GM18873 (cell line): ENCODE results near the gene SFXN3.

Experiments
- ATAC-seq: cut with Tn5 transposase; IDR thresholded peaks from one replicate; pipeline ENCODE4 v1.9.1; 2021; ENCODE audit warnings: mild to moderate bottlenecking, moderate library complexity, moderate number of reproducible peaks; ENCODE audit not compliant: unreplicated experiment, low FRiP score

Gene SFXN3

DNA sequence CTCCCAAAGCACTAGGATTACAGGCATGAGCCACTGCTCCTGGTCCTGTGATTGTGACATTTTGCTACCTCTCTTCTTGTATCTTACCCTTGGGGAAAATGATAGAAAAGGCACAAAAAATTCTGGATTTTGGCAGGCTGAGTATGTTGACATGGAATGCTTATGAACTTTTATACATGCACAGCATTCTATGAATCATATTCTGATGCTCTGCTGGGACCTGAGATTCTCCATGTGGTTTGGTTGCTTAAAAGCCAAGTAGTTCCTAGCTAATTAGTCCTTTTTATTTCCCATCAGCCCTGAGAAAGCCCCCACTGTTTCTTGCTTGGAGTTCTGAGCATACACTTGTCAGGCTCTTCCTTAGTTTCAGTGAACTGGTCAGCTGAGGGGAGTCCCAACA is 22.5 kb downstream of the SFXN3 start:
- no peak for ATAC-seq

DNA sequence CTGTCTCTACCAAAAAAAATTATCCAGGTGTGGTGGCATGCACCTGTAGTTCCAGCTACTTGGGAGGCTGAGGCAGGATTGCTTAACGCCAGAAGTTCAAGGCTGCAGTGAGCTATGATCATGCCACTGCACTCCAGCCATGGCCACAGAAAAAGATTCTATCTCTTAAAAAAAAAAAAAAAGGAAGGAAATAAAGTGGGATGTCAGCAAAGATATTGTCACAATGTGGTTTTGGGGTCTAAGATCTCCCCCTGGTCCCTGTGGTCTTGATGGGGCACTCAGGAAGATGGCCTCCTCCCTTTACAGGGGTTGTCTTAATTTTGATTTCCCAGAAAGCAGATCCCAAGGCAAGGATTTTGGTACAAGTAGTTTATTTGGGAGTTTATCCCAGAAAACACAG is 23.3 kb downstream of the SFXN3 start:
- ATAC-seq, result no peak

DNA sequence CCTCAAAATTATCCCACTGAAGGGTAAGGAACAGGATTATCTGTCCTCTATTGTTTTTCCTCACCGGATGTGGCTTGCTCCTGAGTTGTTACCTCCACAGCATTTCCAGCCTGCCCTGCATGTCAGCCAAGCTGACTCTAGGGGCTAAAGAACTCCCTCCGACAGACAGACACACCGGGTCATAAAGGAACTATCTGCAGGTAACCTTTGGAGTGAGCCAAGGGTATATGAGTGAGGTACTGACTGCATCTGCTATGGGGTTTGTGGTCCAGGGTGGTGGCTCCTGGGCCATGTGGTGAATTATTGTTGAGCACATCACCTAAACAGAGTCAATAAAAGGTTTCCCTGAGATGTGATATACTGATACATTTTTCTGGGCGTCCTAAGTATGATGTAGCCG is 23.8 kb downstream of the SFXN3 start:
- ATAC-seq, result no peak

DNA sequence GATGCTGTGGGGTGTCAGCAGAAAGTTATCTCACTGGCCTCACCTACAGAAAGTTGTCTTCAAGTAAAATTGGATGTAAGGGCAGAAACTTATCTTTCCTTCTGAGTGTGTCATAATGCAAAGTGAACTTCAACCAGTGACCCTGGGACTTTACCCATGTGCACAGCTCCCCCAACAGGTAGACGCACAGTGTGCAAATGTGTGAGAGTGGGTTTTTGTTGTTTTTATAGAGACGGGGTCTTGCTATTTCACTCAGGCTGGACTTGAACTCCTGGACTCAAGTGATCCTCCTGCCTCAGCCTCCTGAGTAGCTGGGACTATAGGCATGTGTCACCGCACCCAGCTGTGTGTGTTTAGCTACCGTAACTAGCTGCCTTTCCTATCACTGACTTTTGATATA is 24.4 kb downstream of the SFXN3 start:
- no peak for ATAC-seq

DNA sequence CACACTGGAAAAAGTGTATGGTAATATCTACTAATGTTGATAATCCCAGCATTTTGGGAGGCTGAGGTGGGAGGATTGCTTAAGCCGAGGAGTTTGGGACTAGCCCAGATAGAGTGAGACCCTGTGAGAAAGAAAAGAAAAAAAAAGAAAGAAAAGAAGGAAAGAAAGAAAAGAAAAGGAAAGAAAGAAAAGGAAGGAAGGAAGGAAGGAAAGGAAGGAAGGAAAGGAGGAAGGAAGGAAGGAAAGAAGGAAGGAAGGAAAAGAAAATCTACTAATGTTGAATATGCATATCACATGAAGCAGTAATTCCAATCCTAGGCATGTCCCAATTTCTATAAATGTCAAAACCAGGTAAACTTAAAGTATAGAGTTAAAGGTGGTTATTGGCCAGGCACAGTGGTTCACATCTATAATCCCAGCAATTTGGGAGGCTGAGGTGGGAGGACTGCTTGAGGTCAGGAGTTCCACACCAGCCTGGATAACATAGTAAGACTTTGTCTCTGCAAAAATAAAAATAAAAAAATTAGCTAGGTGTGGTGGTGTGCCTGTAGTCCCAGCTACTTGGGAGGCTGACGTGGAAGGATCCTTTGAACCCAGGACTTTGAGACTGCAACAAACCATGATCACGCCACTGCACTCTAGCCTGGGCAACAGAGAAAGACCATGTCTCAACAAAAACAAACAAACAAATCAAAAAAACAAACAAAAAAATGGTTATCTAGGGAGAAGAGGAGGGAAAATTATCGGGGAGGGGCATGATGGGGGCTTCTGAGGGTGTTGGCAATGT is 25.5 kb downstream of the SFXN3 start:
- ATAC-seq, result no peak

DNA sequence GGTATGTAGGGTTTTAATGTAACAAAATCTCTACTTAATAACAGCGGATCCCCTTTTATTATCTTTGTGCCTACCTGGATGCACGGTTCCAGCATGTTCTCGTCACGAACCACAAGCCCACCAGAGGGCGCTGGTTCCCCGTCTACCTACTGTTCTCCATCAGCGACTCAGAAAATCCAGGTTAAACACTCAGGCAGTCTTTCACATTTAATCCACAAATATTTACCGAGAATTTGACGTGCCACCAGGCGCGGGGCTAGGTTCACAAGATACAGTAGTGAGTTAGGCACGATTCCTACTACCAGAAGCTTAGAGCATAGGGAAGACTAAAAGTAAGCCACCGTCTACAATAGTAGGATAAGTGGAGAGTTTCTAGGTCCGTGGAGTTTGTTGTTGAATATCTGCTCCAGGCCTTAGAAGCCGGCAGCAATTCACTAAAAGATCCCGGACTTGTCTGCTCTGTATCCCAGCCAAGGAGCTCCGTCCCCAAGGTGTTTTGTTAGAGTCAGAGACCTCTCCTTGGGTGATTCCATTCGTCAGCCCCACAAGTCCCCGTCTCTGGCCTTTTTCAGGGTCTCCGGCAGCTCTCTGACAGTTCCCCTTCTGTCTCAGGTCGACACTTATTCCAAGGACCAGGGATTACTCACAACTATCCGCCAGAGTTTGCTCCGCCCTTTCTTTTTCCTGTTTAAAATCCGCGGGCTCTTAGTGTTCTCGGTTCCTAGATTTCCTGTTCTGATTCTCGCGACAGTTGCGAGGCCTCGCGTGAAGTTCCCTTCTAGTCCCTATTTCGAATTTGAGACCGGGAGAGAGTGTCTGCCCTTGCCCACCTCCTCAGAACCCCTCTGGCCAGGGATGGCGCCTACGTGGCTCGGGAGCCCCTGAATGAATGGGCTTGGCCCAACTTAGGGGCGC is 29.3 kb downstream of the SFXN3 start:
- ATAC-seq, result peak; percentile 33

DNA sequence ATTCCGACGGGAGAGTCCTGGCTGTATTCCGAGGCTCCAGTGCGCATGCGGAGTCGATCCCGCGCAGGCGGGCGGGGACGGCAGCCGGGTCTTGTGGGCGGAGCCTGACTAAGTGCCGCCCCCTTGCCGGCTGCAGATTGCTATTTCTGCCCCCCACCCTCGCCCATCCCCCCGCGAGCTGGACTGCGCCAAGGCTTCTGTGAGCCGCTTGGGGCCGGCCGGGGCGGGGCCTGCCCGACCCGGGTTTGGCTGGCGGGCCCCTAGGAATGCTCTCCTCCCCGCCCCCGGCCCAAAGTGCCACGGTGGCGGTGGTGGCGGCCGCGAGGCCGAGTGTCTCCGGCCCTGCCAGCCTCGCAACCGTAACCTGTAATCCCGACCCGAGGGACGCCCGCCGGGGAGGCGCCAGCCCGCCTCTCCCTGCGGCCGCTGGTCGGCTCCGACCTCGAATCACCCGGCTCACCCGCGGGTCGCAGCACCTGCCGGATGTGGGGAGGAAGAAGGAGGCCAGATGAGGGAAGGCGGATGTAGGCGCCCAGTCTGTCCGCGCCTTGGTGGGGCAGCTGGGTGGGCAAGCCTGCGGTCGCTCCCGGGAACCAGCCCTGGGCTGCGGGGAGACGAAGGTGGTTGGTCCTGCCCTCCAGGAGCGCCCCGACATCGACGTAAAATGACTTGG is 30.1 kb downstream of the SFXN3 start:
- ATAC-seq, result peak; percentile 46

DNA sequence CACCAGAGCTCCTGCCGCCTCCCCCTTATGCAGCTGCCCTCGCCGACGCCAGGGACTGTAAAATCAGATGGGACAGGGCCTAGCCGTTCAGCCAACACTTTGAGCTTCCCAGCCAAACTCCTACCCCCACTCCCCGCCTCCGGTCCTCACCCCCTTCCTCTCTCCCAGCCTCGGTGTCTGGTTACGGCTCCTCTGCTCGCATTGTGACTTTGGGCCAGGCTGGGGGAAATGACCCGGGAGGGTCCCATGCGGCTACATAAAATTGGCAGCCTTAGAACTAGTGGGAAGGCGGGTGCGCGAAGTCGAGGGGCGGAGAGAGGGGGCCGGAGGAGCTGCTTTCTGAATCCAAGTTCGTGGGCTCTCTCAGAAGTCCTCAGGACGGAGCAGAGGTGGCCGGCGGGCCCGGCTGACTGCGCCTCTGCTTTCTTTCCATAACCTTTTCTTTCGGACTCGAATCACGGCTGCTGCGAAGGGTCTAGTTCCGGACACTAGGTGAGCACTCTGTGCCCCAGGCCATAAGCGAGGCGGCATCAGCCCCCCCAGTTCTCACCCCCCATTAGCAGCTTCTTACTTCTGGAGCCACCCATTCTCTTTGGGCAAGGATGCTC is 30.7 kb downstream of the SFXN3 start, which contains the start of gene KAZALD1:
KAZALD1 (plus strand) TSS at position 366 of the 608 bp plus-strand sequence. CDS start 604 bp downstream, outside the sequence.
- ATAC-seq, result no peak

DNA sequence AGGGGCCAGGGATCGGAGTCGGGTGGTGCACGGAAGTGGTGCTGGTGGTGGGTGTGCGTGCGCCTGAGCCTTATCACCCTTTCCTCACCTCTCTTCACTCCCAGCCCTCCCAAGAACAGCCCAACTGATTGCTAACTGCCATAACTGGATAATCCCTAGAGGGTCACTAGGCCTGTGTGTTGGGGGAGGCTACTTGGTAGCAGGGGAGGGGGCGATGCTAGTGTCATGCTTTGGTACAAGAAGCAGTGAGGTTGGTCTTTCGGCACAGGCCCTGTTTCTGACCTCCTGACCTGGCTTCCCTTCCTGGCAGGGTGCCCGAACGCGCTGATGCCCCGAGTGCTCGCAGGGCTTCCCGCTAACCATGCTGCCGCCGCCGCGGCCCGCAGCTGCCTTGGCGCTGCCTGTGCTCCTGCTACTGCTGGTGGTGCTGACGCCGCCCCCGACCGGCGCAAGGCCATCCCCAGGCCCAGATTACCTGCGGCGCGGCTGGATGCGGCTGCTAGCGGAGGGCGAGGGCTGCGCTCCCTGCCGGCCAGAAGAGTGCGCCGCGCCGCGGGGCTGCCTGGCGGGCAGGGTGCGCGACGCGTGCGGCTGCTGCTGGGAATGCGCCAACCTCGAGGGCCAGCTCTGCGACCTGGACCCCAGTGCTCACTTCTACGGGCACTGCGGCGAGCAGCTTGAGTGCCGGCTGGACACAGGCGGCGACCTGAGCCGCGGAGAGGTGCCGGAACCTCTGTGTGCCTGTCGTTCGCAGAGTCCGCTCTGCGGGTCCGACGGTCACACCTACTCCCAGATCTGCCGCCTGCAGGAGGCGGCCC is 31.4 kb downstream of the SFXN3 start:
- ATAC-seq, result no peak

DNA sequence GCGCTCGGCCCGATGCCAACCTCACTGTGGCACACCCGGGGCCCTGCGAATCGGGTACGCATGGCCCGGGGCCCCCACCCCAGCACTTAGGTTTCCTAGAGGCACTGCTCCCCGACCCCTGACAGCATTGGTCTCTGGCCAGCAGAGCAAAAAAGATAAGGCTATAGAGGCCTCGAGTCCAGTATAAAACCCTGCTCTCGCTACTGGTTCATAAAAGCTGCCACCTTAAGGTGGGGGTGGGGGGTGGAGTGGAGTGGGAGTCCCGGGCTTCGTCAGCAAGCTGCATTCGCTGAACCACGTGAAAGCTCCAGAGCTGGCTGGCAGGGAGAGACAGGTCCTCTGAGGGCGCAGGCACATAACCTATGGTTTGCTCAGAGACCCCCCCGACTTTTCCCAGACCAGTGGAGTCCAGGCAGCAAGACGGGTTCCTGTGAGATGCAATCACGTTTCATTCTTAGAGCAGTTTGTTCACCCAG is 32.1 kb downstream of the SFXN3 start:
- ATAC-seq, result no peak

DNA sequence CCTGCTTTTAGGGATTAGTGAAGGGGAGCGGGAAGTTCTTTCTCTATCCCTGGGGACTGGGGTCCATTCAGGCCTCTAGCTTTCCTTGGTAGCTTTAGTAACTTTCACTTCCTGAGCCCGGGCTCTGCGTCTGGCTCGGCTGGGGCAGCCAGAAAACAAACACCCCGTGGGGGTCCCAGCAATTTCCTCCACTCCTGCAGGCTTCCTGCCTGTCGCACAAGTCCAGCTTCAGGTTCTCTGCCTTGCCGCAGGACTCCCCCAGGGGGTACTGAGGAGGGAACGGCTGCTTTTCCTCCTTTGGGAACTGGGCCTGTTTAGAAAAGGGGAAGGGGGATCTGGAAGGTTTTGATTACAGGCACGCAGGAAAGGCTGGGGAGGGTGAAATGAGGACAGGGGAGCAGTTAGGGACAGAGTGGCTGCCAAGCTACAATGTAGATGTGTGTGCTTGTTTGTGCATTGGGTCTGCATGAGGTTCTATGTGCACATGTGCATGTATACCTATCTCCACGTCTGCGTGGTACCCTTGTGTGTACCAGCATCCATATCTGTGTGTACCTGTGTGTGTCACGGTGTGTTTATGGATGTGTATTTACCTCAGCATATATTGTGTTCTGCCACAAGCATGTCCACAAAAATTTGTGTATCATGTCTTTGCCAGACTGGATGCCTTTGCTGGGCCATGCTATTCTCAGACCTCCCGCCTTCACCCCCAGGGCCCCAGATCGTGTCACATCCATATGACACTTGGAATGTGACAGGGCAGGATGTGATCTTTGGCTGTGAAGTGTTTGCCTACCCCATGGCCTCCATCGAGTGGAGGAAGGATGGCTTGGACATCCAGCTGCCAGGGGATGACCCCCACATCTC is 32.7 kb downstream of the SFXN3 start:
- no peak for ATAC-seq

DNA sequence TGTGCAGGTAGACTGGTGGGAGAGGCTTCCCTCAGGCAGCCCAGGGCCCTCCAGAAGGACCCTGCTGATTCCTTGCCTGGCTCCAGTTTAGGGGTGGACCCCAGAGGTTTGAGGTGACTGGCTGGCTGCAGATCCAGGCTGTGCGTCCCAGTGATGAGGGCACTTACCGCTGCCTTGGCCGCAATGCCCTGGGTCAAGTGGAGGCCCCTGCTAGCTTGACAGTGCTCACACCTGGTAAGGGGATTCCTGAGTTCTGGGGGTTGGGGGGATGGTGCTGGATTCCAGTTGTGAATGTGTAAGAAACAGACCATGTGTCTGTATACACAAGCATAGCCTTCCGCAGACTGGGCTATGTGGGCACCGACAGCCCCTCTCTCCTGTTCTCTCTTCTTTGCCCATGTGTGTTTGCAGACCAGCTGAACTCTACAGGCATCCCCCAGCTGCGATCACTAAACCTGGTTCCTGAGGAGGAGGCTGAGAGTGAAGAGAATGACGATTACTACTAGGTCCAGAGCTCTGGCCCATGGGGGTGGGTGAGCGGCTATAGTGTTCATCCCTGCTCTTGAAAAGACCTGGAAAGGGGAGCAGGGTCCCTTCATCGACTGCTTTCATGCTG is 33.5 kb downstream of the SFXN3 start:
- ATAC-seq, result no peak

DNA sequence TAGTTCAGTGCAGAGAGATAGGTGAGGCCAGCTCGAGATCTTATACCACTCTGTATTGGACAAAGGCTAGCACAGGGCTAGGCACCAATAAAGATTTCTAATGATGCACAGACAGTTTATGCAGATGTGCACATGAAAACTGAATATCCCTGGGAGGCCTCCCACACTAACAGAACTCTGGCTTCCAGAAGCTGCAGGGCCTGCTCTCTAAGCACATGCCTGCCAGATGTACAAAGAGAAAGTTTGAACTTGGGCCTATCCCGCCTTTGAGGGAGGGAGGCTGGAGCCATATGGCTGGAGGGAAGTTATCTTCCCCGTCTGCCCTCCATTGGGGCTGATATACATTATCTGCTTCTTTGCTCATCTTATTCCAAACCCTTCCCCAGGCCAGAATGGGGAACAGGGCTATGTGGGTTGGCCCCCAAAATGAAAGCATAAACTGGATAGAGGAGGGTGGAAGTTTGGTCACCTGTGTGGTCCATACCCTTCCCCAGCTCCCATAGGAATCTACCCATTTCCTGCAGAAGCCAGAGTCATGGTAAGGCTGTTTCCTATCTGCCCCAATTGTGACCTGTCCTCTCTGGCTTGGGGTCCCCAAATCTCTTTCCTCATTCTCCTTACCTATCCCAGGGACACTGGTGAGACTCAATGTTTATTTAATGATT is 34.6 kb downstream of the SFXN3 start:
- no peak for ATAC-seq

DNA sequence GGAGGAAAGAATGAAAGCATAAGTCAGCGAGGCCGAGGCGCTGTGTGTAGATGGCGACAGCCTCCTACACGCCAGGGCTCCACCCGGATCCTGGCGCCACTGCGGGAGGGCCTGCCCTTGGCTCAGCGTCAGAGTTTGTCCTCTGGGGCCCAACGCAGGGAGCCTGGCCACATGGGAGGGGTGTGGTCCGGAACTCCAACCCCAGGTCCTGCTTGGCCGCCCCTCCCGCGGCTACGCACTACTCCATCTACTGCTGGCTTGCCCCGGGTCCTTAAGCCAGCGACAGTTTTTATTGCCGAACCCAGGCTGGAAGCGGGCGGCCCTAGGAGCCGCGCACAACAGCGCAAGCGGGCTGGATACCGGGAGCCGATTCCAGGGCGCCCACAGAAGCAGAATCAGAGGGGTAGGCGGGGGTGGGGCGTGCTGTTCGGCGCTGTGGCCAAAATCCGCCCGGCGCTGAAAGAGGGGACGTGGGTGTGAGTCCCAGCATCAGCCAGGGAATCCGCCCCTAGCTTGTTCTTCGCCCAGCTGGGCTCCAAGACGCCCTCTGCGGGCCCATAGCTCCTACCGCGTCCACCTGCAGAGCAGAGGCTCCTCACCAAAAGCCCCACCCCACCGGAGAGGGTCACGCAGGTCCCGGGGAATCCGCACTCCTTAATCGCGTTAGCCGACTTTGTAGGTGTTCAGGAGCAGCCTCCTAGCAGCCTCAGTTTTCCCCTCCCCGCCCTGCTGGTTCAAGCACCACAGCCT is 35.3 kb downstream of the SFXN3 start:
- no peak for ATAC-seq

DNA sequence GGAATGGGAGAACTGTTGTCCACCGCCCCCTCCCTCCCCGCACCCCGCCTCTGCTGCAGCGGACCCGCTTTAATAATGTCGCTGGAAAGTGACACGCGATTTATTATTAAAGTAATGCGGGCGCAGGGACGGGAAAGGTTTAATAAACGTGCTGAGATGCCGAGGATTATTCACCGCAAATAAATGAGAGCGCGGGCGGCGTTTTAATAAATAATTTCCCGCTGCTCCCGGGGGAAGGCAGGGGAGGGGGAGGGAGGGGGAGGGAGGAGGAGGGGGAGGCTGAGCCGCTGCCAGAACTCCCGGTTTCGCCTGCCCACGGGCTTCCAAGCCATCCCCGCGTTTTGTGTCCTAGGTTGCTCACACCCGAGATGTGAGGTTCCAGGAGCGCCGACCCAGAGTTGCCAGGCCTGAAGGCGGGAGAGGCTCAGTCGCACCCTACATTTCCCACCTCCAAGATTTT is 35.9 kb downstream of the SFXN3 start:
- no peak for ATAC-seq

DNA sequence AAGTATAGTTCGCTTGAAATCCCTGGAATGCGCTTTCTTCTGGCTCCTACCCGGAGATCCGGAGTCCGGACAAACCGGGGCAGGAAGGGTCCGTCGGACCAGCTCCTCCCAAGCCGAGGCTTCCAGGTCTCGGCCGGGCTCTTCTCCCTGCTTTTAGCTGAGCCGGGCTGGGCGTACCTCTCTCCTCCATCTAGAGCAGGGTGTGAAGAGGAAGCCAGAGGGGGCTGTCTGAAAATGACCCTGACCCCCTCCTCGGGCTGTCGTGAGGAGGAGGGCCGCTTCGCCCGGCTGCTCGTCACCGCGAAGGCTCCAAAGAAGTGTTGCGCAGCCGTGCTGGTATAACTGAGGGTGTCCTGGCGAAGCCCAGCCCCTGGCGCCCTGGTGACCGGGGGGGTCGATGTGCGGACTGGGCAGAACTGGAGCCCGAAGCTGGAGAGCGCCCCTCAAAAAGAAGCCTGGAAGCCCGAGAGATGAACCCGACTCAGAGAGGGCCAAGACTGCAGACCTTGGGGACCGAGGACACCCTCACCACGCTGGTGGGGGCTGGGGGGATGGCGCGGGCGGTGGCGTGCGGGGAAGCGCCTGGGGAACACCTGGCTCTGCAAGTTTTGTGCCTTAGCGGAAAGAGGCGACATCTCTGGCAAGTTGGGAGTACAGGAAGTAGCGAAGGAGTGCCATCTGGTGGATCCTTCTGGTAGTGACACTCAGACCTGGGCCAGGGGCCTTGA is 36.5 kb downstream of the SFXN3 start:
- ATAC-seq, result peak; percentile 43
